Activated CD4-positive, alpha-beta T cell treated with anti-CD3 and anti-CD28 coated beads, Interleukin-2, amount 10 ng/mL, durations not matched to agents 7 days and 5 days (primary cell): ENCODE data around the gene MACROD2. TPM values are rescaled to one million over a fixed set of nuclear protein-coding genes. Genes with fewer than 3 reads are reported as not detected.
"Not testable (repeated sequence)": the region's sequence is repeated elsewhere in the genome, so short reads cannot be mapped to it uniquely, and the experiment has no call there.

Source experiments
- CTCF ChIA-PET: fragments of 350-600 bp; sonication (Branson Sonifier 250); formaldehyde crosslinking; loops from one replicate; lab custom pipeline; 2021; ENCODE audit warnings: antibody characterized with exemption; lab: Charles Lee
- POLR2A ChIA-PET: fragments of 350-600 bp; sonication (Branson Sonifier 250); formaldehyde crosslinking; loops from one replicate; lab custom pipeline; 2021; ENCODE audit warnings: antibody characterized with exemption; lab: Charles Lee
- DNase-seq: peaks from one replicate; pipeline ENCODE4 v3.0.0-alpha.2; 2020
- H3K27ac Mint-ChIP-seq: one replicate; pipeline ENCODE4 v1.8.0; 2021; ENCODE audit warnings: mild to moderate bottlenecking, moderate library complexity, mixed read lengths
- H3K27me3 Mint-ChIP-seq: one replicate; pipeline ENCODE4 v1.8.0; 2021; ENCODE audit warnings: mixed read lengths
- H3K36me3 Mint-ChIP-seq: one replicate; pipeline ENCODE4 v1.8.0; 2021; ENCODE audit warnings: low read depth, mixed read lengths
- H3K4me1 Mint-ChIP-seq: one replicate; pipeline ENCODE4 v1.8.0; 2021; ENCODE audit warnings: mixed read lengths
- H3K4me3 Mint-ChIP-seq: one replicate; pipeline ENCODE4 v1.8.0; 2021; ENCODE audit warnings: mild to moderate bottlenecking, moderate library complexity, mixed read lengths
- H3K9me3 Mint-ChIP-seq: one replicate; pipeline ENCODE4 v1.8.0; 2021; ENCODE audit warnings: mixed read lengths
- total RNA-seq, 2 experiments: library from RNA; stranded (reverse); gene quantifications; one replicate each; pipeline ENCODE4 v1.2.3, GENCODE V29; 2021

Gene MACROD2
- total RNA-seq, 2 experiments from 2014 or later, result not detected

DNA sequence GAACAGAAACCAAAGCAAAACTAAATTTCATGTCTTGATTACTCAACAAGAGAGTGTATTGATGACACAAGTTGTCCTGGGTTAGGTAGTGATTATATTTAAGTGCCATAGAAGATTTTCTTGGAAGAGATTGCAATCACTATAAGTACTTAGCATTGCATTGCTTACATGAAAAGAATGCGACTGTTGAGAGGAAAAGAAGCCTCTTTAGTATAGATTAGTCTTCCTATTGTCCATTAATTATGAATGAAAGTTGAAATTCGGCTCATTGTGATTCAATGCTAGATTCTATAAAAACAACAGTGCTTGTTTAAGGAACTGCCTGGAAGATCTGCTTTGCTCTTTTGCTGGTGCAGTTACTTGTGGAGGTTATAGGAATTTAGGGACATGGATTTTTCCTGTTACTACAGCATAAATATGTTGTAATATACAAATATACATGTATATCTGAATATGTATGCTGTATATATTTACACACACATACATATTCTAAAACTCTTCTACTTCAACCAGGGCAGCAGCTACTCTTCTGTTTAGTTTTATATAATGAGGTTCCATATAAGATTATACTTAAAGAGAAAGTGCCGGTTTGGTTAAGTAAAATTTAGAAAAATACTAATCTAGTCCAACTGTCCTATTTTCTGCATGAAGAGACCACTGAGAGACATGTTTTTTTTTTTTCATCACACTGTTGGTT, 1781.6 kb downstream of the MACROD2 start:
- peaks cover 6% of the 10 kb centered on the region for H3K9me3 Mint-ChIP-seq
- ChIA-PET POLR2A (no interaction called here), CTCF (no interaction called here)
- no peak overlapping the region for H3K4me3 Mint-ChIP-seq
- no peak overlapping the region for H3K27ac Mint-ChIP-seq
- DNase-seq, result no peak
- no peaks in the 10 kb centered on the region for H3K4me1 Mint-ChIP-seq
- no peaks in the 10 kb centered on the region for H3K27me3 Mint-ChIP-seq
- no peaks in the 10 kb centered on the region for H3K36me3 Mint-ChIP-seq

DNA sequence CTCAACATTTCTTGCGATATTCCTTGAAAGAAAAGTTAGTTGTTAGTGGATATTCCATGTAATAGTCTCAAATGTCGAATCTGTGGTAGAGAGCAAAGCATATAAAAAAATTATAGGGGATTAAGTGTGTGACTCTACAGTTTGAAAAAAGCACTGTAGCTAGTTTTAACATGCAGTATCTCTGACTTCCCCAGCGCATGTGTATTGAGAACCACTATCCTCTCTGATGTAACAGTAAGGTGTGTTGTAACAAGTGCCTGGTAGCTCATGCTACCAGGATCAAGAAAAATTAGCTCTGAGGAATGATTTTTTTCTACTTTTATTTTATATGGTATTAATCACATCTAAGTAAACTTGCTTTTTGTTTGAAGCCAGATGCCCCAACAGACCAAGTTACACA, 1788.7 kb downstream of the MACROD2 start:
- Mint-ChIP-seq H3K27me3 (no peaks in the 10 kb centered on the region), H3K4me1 (no peaks in the 10 kb centered on the region), H3K4me3 (no peak overlapping the region), H3K9me3 (no peaks in the 10 kb centered on the region), H3K27ac (no peak overlapping the region), H3K36me3 (no peaks in the 10 kb centered on the region)
- POLR2A ChIA-PET, result no interaction called here
- CTCF ChIA-PET, result no interaction called here
- DNase-seq, result no peak

DNA sequence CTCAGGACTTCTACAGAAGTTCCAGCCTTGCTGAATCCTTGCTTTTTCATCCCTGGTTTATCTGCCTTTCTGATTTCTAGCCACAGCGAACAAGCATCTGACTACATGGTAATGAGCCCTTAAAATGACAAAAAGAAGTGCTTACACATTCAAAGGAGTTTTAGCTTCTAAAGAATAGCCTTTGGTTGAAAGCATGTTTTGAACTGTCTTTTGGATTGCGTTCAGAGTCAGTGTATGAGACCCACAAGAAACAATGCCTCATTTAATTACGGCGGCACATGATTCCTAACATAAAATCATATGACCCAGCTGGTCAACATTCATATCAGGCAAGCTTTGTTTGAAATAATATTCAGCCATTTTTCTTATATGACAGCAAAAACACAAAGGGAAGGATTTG, 1793.8 kb downstream of the MACROD2 start:
- CTCF ChIA-PET, result no interaction called here
- H3K4me3 Mint-ChIP-seq, result no peak overlapping the region
- POLR2A ChIA-PET, result no interaction called here

DNA sequence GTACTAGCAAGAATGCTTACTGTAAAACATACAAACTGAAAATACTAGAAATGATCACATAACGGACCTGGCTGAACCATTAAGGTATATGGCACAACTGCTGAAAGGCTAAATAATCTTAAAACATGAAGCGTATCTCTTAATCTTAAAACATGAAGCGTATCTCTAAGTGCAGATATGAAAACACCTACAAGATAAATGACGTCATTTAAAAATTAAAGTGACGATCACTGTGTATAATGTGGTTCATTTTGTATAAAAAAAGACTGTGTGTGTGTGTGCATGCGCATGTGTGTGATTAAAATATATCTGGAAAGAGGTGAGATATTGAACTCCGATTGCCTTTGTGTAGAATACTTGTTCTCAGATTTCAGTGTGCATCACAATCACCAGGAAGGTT, 1797.5 kb downstream of the MACROD2 start:
- no peaks in the 10 kb centered on the region for H3K36me3 Mint-ChIP-seq
- ChIA-PET POLR2A (no interaction called here), CTCF (no interaction called here)
- no peaks in the 10 kb centered on the region for H3K27me3 Mint-ChIP-seq
- no peak for DNase-seq
- no peaks in the 10 kb centered on the region for H3K9me3 Mint-ChIP-seq
- no peaks in the 10 kb centered on the region for H3K4me1 Mint-ChIP-seq
- no peak overlapping the region for H3K27ac Mint-ChIP-seq
- H3K4me3 Mint-ChIP-seq, result no peak overlapping the region

More for the DNA sequence above, 1793.8 kb downstream of the MACROD2 start:
- DNase-seq, result no peak
- H3K27ac Mint-ChIP-seq, result no peak overlapping the region
- no peaks in the 10 kb centered on the region for H3K9me3 Mint-ChIP-seq
- no peaks in the 10 kb centered on the region for H3K36me3 Mint-ChIP-seq
- H3K4me1 Mint-ChIP-seq, result no peaks in the 10 kb centered on the region
- no peaks in the 10 kb centered on the region for H3K27me3 Mint-ChIP-seq

DNA sequence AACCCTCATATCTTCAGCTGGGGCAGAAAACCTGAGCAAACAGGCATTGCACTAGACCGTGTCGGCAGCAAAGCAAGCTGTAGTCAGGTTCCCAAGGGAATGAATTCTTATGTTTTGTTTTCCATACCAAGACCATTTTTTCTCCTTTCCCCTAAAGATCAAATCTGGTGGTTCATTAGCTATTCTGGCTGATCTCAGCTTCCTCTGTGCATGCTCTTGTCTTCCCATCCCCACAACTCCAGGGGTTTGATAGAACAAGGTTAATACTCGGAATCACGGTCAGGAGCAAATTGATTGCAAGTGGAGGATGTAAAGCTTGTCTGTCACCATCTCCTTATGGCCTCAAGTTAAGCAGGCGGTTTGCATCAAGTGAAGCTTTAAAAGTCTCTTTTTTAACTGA, 1799.1 kb downstream of the MACROD2 start:
- no peaks in the 10 kb centered on the region for H3K4me1 Mint-ChIP-seq
- DNase-seq, result no peak
- ChIA-PET POLR2A (no interaction called here), CTCF (no interaction called here)
- H3K27ac Mint-ChIP-seq, result no peak overlapping the region
- H3K36me3 Mint-ChIP-seq, result no peaks in the 10 kb centered on the region
- H3K4me3 Mint-ChIP-seq, result no peak overlapping the region
- no peaks in the 10 kb centered on the region for H3K9me3 Mint-ChIP-seq
- H3K27me3 Mint-ChIP-seq, result no peaks in the 10 kb centered on the region

DNA sequence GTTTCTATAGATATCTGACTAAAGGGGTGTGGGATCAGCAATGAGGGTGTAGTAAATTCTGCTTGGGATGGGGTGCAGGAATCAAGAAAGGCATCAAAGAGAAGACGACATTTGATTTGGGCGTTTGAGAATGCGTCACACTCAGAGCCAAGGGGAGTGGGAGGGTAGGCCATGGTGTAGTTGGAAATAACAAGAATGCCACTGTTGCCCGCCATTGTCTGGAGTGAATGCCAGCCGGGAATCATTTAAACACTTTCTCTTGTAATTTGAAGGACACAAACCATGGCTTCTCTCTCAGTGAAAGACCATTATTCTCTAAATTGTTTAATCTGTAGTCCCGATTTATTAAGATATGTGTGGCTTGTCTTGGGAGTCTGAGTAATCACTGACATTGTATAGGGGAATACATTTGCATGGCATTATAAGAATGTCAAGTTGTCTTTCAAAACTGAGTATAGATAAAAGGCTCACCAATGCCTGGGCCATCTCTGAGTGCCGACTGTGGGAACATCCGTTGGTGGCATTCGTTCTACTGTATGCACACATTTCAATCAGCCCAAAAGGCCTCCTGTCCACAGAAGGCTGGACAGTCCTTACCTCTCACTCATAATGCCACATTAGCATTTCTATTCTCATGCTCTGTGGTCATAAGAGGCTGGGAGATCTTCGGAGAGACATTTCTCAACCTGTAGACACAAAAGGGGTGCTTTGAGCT, 1800.1 kb downstream of the MACROD2 start:
- Mint-ChIP-seq H3K9me3 (peaks cover 4% of the 10 kb centered on the region), H3K4me3 (no peak overlapping the region), H3K4me1 (no peaks in the 10 kb centered on the region), H3K27ac (no peak overlapping the region), H3K36me3 (no peaks in the 10 kb centered on the region), H3K27me3 (no peaks in the 10 kb centered on the region)
- POLR2A ChIA-PET, result no interaction called here
- no peak for DNase-seq
- CTCF ChIA-PET, result no interaction called here

DNA sequence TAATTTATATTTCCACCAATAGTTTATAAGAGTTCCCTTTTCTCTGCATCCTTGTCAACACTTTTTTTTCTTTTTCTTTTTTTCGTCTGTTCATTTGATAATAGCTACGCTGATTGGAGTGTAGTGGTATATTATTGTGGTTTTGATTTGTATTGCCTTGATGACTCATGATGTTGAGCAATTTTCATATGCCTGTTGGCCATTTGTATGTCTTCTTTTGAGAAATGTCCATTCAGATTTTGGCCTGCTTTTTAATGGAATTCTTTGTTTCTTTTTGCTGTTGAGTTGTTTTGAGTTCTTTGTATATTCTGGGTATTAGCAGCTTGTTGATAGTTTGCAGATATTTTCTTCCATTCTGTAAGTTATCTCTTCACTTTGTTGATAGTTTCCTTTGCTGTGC, 1804.6 kb downstream of the MACROD2 start:
- no peaks in the 10 kb centered on the region for H3K36me3 Mint-ChIP-seq
- POLR2A ChIA-PET, result no interaction called here
- no peak overlapping the region for H3K4me3 Mint-ChIP-seq
- H3K9me3 Mint-ChIP-seq, result peaks cover 4% of the 10 kb centered on the region
- no peak overlapping the region for H3K27ac Mint-ChIP-seq
- no peak for DNase-seq
- H3K27me3 Mint-ChIP-seq, result no peaks in the 10 kb centered on the region
- no peaks in the 10 kb centered on the region for H3K4me1 Mint-ChIP-seq
- CTCF ChIA-PET, result interaction anchor here (0.6 kb wide), 1 partner anchor 1655 kb away, joined by 4 read pairs; no protein-coding TSS in a partner anchor

DNA sequence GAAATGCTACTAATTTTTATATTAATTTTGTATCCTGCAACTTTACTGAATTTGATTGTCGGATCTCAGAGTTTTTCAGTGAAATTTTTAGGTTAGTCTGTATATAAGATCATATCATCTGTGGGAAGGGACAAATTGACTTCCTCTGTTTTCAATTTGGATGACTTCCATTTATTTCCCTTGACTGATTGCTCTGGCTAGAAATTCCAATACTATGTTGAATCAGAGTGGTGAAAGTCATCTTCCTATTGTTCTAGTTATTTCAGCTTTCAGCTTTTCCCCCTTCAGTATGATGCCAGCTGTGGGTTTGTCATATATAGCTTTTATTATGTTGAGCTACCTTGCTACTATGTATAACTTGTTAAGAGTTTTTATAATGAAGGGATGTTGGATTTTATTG, 1806.7 kb downstream of the MACROD2 start:
- no peaks in the 10 kb centered on the region for H3K4me1 Mint-ChIP-seq
- peaks cover 6% of the 10 kb centered on the region for H3K9me3 Mint-ChIP-seq
- DNase-seq, result no peak
- H3K27me3 Mint-ChIP-seq, result no peaks in the 10 kb centered on the region
- POLR2A ChIA-PET, result no interaction called here
- H3K27ac Mint-ChIP-seq, result no peak overlapping the region
- H3K36me3 Mint-ChIP-seq, result no peaks in the 10 kb centered on the region
- CTCF ChIA-PET, result no interaction called here
- no peak overlapping the region for H3K4me3 Mint-ChIP-seq

DNA sequence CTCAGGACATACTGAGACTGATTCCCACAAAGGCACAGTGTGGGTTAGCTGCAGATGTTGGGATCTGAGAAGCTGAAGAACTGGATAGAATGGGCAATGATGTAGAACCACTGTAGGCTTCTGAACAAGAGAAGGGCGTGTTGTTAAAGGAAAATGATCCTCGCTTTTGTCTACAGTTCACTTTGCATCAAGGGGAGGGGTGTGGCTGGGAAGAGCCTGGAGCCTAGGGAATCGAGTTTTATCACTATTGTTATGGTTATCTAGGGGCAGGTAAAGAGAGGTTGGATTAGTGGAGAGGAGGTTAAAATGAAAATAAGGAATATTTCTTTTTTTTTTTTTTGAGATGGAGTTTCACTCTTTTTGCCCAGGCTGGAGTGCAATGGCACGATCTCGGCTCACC, 1809.8 kb downstream of the MACROD2 start:
- H3K27me3 Mint-ChIP-seq, result no peaks in the 10 kb centered on the region
- ChIA-PET CTCF (no interaction called here), POLR2A (no interaction called here)
- no peaks in the 10 kb centered on the region for H3K36me3 Mint-ChIP-seq
- H3K4me1 Mint-ChIP-seq, result no peaks in the 10 kb centered on the region
- H3K4me3 Mint-ChIP-seq, result no peak overlapping the region
- DNase-seq, result no peak
- no peak overlapping the region for H3K27ac Mint-ChIP-seq
- peaks cover 8% of the 10 kb centered on the region for H3K9me3 Mint-ChIP-seq

DNA sequence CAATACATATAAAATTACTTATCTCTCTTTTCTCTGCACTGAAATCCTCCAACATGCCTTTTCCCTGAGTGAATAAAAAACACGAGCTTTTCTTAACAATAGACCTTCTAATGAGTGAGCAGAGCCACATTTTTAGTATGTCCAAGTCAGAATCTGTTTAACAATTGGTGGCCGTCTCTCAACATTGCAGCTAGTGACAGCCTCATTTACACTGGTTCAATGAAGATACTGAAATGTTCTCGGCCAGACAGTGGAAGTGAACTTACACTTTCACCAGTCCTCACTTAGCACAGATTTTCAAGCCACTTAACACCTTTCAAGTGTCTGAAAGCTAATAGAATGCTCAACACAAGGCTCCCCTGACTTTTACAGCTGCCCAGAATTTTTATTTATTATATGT, 1810.8 kb downstream of the MACROD2 start:
- CTCF ChIA-PET, result no interaction called here
- DNase-seq, result no peak
- POLR2A ChIA-PET, result no interaction called here
- H3K4me1 Mint-ChIP-seq, result no peaks in the 10 kb centered on the region
- peaks cover 8% of the 10 kb centered on the region for H3K9me3 Mint-ChIP-seq
- H3K27ac Mint-ChIP-seq, result no peak overlapping the region
- no peaks in the 10 kb centered on the region for H3K27me3 Mint-ChIP-seq
- no peak overlapping the region for H3K4me3 Mint-ChIP-seq
- no peaks in the 10 kb centered on the region for H3K36me3 Mint-ChIP-seq

DNA sequence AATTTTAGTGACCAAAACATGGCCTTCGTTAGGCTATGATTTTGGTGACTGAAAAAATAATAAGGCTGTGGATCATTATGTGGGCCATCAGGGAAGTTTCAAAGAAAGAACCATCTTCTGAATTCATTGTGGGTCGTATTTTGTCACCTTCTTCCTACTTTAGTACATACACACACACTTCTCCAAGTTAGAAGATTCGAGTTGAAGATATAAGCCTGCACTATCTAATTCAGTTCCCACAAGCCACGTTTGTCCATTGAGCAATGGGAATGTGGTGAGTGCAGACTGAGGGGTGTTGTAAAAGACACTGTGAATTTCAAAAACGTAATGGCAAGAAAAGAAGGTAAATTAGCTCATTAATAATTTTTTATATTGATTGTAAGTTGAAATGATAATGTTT, 1812.0 kb downstream of the MACROD2 start:
- DNase-seq, result no peak
- ChIA-PET CTCF (no interaction called here), POLR2A (no interaction called here)
- Mint-ChIP-seq H3K4me3 (no peak overlapping the region), H3K27me3 (no peaks in the 10 kb centered on the region), H3K9me3 (peaks cover 8% of the 10 kb centered on the region), H3K4me1 (no peaks in the 10 kb centered on the region), H3K36me3 (no peaks in the 10 kb centered on the region), H3K27ac (no peak overlapping the region)

DNA sequence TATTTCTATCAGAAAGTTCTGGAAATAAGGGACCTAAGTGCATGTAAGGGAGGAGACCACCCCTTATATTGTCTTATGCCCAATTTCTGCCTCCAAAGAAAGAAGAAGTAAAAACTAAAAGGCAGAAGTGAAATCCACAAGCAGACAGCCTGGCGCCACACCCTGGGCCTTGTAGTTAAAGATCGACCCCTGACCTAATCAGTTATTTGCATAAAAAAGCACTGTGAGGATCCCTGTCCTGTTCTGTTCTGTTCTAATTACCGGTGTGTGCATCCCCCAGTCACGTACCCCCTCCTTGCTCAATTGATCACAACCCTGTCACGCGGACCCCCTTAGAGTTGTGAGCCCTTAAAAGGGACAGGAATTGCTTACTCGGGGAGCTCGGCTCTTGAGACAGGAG, 1812.5 kb downstream of the MACROD2 start:
- DNase-seq, H3K27me3 Mint-ChIP-seq, H3K4me3 Mint-ChIP-seq, H3K27ac Mint-ChIP-seq, CTCF ChIA-PET, H3K9me3 Mint-ChIP-seq, H3K36me3 Mint-ChIP-seq, H3K4me1 Mint-ChIP-seq, POLR2A ChIA-PET: not testable (repeated sequence)

DNA sequence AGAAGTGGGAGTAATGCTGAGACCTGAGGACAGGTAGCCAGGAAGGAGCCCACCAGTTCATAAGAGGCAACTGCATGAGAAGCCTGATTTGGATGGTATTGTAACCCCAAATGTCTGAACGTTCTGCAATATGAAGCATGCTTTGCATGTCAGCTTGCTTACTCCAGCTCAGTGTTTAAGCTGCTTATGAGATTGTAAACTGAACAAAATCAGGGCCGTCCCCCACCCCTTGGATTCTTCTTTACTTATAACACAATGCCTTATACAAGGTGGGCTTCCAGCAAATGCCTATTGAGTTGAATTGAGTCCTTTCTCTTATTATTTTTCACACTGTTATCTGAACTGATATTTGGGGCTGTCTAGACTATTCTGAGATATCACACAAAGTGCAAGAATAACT, 1816.6 kb downstream of the MACROD2 start:
- H3K27ac Mint-ChIP-seq, result no peak overlapping the region
- ChIA-PET POLR2A (interaction anchor here (0.7 kb wide), 1 partner anchor 236 kb away, joined by 6 read pairs; no protein-coding TSS in a partner anchor), CTCF (no interaction called here)

More for the DNA sequence above, 1816.6 kb downstream of the MACROD2 start:
- no peak for DNase-seq
- H3K27me3 Mint-ChIP-seq, result no peaks in the 10 kb centered on the region
- no peaks in the 10 kb centered on the region for H3K4me1 Mint-ChIP-seq
- H3K36me3 Mint-ChIP-seq, result no peaks in the 10 kb centered on the region
- H3K9me3 Mint-ChIP-seq, result peaks cover 6% of the 10 kb centered on the region
- H3K4me3 Mint-ChIP-seq, result no peak overlapping the region
